CD4-positive, alpha-beta T cell treated with Interleukin-6 for 4 hours (primary cell): ENCODE results near the gene LTA.
A peak's percentile ranks its signal among the peaks of the same experiment; 100 is the strongest.

Experiments used
- DNase-seq: peaks from one replicate; pipeline ENCODE4 v3.0.0-alpha.2; 2020; ENCODE audit warnings: mixed read lengths

The LTA gene, protein sequence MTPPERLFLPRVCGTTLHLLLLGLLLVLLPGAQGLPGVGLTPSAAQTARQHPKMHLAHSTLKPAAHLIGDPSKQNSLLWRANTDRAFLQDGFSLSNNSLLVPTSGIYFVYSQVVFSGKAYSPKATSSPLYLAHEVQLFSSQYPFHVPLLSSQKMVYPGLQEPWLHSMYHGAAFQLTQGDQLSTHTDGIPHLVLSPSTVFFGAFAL

DNA sequence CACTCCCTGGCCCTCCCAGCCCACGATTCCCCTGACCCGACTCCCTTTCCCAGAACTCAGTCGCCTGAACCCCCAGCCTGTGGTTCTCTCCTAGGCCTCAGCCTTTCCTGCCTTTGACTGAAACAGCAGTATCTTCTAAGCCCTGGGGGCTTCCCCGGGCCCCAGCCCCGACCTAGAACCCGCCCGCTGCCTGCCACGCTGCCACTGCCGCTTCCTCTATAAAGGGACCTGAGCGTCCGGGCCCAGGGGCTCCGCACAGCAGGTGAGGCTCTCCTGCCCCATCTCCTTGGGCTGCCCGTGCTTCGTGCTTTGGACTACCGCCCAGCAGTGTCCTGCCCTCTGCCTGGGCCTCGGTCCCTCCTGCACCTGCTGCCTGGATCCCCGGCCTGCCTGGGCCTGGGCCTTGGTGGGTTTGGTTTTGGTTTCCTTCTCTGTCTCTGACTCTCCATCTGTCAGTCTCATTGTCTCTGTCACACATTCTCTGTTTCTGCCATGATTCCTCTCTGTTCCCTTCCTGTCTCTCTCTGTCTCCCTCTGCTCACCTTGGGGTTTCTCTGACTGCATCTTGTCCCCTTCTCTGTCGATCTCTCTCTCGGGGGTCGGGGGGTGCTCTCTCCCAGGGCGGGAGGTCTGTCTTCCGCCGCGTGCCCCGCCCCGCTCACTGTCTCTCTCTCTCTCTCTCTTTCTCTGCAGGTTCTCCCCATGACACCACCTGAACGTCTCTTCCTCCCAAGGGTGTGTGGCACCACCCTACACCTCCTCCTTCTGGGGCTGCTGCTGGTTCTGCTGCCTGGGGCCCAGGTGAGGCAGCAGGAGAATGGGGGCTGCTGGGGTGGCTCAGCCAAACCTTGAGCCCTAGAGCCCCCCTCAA lies at the start of gene LTA:
TSS of gene LTA (plus strand) at position 249 of the 871 bp plus-strand sequence. CDS start at position 703, 454 bp downstream.
- DNase-seq = peak; percentile 74

DNA sequence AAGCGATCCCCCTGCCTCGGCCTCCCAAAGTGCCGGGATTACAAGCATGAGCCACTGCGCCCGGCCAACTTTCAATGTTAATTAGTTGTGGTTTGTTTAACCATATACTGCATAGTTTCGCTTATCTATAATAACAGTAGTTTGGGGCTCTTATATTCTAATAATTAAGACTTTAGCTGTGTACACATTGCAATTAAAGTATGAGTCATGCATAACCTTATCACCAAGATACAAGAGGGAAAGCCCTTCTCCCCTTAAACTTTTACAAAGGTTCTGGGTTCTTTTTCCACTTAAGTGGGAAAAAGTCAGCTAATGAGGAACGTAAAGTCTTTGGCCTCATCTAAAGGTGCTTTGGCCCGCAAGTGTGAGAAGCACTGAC lies 46.5 kb upstream of the LTA start:
- DNase-seq = no peak

DNA sequence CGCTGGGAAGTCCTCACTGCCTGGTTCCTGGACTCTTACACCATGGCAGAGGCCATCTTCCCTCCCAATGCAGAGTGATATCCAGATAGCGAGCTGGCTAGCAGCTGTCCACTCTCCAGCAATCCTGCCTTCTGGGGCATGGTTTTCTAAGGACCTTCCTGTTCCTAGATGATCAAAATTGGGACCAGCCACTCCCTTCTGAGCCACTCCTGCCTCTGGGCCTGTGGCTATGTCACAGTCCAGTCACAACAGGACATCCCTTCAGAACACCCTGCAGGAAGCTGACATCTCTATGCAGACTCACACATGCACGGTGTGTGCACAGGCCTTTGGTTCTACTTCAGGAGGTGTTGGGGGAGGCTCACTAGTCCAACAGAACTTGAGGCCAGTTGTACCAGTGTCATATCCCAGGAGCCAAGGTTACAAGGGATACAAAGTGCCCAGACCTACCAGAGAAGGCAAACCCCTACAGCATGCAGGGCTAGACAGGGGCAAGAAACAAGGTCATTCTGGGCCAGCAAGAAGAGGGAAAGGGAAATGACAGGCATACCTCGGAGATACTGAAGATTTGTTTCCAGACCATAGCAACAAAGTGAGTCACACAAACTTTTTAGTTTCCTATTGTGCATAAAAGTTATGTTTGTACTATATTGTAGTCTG lies 46.0 kb upstream of the LTA start:
- no peak for DNase-seq

DNA sequence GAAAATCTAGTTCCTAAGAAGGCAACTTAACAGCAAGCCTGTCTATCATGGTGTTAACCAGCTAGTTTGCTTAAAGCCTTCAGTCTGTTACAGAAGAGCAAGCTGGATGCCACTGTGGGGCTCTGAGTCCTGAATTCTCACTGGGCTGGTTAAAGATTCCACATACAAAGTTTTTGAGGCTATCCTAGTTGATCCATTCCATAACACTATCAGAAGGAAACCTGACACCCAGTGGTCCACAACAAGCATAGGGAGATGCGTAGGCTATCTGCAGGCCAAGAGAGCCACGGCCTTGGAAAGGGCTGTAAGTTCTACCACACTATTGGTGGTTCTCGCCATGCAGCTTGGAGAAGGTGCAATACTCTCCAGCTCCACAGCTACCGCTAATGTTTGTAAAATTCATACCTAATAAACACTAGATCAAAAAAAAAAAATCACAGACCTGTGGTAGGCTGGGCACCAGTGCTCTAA lies 43.7 kb upstream of the LTA start:
- DNase-seq = no peak

DNA sequence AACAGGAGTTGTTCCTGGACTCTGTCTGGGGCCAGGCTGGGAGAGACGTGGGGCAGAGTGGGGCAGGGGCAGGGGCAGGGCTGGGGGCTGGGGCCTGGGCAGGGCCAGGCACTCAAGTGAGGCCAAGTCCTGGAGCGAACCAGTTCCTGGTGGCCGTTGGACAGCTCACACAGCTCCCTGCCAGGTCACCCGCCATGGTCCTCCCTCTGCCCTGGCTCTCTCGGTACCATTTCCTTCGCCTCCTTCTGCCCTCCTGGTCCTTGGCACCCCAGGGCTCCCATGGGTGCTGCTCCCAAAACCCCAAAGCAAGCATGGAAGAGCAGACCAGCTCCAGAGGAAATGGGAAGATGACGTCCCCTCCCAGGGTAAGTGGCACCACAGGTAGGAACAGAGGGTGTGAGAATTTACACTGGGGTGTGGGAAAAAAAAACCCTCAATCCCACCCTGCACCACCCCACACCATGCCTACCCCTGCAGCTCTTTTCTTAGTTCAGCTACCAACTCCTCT lies 43.2 kb upstream of the LTA start, which contains the start of gene MCCD1:
TSS of gene MCCD1 (plus strand) at position 142 of the 508 bp plus-strand sequence. CDS start at position 195, 53 bp downstream.
- DNase-seq = no peak

DNA sequence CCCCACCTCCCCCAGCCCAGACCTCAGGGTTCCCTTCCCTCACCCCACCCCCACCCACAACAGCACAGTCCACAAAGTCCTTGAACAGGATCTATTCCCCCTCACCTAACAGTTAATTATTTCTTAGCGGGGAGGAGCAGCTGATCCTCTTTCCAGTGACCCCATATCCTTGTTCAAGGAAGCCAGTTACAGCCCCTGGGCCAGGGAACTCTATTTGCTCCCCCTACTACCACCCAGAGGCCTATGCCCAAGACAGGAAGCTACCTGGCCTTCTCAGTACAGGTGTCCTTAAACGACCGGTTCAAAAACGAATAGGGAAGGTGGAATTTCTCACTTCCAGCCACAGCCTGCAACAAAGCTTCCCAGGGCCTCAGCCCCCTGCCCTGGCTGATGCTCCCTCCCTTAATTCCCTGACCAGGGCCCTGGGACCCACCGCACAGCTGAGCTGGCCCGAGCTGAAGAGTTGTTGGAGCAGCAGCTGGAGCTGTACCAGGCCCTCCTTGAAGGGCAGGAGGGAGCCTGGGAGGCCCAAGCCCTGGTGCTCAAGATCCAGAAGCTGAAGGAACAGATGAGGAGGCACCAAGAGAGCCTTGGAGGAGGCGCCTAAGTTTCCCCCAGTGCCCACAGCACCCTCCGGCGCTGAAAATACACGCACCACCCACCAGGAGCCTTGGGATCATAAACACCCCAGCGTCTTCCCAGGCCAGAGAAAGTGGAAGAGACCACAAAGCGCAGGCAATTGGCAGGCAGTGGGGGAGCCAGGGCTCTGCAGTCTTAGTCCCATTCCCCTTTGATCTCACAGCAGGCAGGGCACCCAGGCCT lies 42.5 kb upstream of the LTA start:
- DNase-seq = no peak

DNA sequence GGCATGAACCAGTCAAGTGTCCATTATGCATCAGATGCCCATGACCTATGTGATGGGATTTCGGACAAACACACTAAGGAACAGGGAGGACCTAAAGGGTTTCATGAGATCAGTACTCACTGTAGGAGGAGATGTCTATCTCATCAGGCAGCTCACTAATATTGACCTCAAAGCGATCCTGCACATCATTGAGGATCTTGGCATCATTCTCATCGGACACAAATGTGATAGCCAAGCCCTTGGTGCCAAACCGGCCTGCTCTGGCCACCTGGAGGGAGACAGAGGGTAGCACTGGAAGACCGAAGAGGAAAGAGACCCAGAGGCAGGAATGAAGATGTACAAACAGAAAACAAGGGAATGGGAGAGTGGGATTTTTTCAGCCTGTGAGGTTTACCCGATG lies 41.4 kb upstream of the LTA start:
- no peak for DNase-seq

DNA sequence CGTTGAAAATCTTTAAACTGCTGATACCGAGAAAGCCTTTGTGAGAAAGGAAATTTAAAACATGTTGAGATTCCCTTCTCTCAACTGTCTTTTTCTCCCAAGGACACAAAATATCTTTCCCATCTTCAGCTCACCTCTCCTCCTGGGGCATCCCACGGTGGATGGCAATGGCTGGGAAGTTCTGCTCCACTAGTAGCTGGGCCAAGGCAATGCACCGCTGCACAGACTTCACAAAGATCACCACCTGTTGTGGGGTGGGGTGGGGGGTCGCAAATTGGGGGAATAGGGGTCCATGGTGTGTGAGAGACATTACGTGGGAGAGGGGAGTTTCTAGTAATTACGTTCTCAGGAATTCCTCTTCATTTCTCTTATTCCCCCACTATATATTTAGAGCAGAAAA lies 40.9 kb upstream of the LTA start:
- no peak for DNase-seq

DNA sequence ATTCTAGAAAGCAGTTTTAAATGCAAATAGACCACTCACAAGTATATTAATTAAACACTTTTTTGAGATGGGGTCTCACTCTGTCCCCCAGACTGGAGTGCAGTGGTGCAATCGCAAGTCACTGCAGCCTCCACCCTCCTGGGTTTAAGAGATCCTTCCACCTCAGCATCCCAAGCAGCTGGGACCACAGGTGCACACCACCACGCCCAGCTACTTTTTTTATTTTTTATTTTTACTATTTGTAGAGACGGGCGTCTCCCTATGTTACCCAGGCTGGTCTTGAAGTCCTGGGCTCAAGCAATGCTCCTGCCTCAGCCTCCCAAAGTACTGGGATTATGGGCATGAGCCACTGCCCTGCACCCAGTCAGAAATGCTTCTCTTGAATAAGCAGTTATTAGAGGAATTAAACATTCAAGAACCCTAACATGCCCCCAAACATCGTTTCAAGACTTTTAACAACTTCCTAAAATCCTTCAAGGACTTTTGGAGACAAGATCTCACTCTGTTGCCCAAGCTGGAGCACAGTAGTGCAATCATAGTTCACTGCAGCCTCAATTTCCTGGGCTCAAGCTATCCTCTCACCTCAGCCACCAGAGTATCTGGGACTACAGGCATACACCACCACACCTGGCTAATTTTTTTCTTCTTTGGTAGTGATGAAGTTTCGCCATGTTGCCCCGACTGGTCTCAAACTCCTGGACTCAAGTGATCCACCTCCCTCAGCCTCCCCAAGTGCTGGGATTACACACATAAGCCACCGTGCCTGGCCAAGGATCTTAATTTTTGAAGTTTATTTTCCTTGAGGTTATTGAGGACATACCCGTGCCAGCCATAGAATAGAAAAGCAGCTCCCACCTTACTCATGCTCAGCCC lies 40.1 kb upstream of the LTA start:
- no peak for DNase-seq

DNA sequence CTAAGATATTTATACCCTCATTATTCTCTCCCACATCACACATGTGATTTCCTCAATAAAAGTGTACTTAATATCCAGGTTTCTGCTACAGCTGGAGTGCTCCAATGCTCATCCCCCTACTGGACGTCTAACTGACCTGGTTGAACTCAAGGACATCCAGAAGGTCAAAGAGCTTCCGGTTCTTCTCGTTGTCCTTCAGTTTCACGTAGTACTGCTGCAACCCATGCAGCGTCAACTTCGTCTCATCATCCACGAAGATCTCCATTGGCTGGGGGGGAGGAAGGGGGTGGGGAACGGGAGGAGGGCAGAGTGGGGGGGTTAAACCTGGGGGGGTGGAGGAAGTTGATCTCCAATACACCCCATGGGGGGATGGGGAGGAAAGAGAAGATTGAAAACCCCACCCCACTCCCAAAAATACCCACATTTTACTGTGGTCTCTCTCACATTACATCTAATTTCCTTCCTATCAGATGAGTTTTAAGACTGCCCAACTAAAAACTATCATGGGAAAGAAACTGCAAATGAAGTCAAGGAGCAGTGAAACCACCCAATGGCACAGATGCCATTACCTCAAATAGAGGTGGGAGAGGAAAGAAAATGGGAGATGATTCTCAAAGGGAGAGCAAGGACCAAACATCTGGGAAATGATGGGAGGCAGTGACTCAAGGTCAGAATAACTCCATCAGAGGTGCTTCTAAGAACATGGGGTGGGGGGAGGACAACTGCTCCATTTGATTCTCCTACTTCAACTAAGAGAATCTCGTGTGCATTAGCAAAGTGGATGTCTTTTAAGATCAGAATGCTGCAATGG lies 39.2 kb upstream of the LTA start:
- DNase-seq = no peak

DNA sequence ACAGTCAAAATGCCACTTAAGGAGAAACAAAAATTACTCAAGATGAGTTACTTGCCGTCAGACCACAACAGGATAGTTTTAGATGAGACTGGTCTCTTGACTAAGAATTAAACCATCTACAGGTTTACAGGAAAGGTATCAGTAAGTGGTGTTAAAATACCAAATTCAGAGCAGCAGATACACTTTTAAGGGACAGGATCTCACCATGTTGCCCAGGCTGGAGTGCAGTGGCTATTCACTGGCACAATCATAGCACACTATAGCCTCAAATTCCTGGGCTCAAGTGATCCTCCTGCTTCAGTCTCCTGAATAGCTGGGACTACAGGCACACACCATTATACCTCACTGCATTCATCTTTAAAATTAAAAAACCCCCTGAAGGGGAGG lies 38.6 kb upstream of the LTA start:
- no peak for DNase-seq

DNA sequence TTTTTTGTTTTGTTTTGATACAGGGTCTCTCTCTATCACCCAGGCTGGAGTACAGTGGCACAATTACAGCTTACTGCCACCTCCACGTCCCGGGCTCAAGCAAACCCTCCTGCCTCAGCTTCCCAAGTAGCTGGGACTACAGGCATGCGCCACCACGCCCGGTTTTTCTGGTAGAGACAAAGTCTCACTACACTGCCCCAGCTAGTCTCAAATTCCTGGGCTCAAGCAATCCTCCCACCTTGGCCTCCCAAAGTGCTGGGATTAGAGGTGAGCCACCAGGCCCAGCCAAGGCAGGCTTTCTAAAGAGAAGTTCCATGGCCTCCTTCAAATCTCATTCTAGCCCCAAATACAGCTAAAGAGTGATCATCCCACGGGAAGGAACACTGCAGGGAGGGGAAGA lies 38.1 kb upstream of the LTA start:
- no peak for DNase-seq

DNA sequence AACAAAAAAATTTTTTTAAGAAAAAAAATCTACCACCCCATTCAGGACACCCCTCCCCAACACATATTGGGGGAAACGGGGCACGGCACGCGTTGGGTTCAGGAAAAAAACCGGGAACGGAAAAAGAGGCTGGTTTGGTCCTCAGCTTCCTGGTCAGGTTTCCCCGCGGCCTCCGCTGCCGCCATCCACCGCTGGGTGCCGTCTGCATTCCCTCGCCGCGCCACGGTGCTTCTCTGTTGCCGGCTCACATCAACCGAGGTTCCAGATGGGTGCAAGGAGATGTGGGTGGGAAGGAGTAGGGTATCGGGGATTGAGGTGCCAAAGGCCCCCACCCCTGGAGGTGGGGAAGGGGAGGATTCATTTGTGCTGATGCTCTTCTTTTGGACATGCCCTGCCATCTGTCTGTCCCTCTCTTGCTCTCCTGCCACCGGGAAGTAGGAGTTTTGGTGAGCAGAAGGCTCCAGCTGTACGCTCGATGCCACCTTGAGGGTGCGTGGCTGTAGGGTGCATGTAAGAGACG lies 37.5 kb upstream of the LTA start:
- DNase-seq = no peak

DNA sequence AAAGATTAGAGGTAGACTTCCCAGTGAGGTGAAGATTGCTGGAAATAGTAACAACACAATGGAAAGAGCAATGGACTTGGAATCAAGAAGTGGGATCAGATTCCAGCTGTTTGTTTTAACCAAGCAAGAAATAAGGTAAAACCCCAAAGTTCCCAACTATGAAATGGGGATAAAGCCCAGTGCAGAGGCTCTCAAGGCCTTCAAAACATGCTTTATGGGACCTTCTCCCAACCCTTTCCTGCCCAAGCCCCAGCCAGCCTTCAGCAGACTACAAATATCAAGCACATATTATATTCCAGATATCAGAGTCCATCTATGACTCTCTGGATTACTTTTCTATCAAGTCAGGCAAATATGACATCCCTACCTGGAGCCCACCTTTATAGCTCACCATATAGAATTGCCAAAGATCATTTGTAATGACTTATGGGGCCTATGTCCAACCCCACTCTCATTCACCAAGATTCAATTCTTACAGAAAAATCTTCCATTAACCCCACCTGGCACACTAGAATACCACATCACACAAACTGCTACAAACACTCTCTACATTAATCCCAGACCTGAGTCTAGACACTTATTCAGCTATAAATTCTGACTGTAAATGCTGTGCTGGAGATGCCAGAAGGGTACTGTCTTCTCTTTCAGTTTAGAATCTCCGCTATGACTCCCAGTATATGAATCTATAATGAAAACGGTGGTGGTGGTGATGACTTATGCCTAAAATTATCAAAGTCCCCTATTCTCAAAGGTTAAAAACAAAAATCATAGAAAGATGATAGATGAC lies 36.4 kb upstream of the LTA start:
- no peak for DNase-seq

DNA sequence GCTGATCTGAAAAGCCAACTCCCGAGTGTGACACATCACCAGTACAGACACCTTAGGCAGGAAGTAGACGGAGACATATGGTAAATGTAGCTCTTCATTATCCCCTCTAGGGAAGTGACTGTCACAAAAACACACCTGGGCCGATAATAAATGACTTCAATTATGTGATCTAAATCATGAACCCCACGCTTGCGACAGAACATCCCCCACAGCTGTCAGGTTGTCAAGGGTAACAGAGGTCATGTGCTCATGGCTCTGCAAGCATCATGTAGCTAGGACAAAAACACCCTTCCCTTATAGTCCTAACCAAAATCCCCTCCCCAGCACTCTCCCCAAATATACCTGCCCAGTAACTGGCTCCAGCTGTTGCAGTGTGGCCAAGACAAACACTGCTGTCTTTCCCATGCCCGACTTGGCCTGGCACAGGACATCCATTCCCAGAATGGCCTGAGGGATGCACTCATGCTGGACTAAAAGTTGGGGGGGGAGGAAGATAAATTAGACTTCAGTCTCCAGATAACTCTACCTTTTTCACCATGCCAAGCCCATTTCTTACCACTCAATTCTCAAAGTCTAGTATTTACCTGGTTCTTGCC lies 33.2 kb upstream of the LTA start:
- no peak for DNase-seq

DNA sequence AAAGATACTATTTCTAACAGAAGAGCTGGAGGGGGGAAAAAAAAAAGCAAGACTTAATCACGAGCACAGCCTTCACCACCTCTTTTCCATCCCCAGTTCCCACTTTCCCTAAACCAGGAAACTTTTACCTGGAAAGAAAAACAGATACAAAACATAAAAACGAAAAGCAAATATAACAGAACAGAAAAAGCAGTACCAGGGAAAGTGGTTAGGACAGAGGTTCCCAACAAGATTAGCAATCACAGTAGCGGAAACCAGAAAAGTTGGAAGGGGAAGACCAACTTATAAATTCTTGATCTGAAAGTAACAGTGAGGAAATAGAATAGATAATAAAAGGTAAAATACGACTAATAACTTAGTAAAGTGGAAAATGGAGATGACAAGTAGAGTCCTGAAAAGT lies 31.4 kb upstream of the LTA start:
- no peak for DNase-seq

DNA sequence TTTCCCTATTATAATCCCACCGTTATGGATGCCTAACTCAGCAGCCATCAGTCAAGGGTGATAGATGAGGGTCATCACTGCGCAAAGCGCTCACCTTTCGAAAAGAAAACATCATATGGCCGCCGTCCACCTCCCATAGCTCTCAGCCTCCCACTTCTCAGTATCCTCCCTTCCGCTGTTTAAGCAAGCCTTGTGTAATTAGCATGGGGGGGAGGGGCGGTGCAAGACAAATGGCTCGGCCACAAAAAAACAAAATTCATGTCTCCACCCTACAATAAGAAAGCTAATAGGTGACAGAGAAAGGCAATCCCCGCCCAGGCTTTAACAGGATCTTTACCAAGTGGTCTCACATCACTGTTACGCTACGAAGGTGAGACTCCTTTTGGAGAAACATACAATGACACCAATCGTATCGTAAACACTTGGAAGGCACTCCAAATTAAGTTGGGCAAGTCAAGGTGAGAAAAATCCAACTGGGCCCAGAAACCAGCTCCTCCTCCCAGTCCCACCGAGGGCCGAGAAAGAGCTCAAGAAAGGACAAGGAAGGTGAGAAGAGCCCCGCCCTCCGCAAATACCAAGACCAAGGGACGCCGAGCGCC lies 30.9 kb upstream of the LTA start:
- peak; percentile 71 for DNase-seq

DNA sequence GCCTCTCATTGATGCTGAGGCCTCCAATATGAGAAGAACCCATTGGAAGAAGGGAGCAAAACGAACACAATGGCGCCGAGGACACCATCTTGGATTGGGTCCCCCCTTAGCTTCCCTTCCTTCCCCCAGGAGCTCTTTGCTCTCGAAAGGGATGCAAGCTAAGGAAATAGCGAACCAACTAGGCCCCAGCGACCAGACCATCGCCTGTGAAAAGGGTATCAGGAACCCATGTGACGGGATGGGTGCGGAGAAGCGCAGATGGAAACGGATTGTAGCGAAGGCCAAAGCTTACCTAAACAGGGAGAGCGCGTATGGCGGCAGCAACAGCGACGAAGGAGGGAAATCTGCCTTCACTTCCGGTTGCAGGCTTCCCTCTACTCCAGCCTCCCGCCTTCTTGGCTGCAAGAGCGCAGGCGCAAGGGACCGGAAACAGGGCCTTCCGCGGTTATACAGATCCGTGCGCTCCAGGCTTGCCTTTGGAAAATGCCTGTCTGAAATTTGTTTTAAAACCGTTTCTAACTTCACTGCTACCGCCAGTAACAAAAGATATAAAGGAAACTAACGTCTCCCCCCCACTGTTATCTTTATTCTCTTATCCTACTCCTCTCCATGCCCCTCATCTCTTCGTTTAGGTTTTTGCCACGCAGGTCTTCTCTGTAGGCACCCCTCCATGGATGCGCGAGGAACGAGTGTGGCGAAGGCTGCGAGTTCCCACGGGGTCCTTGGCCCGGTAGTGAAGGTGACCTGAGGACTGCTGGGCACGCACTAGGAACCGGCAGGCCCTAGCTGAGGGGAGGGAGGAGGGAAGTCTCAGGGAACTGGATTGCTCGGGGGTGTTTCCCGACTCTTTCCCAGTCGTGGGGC lies 30.2 kb upstream of the LTA start, which contains the start of gene DDX39B:
TSS of gene DDX39B (minus strand) at position 346 of the 864 bp plus-strand sequence. CDS start 1,471 bp downstream, outside the sequence.
- peak; percentile 95 for DNase-seq
